HG03342 (cell line): ENCODE data around the gene RELA.
A peak's percentile ranks its signal among the peaks of the same experiment; 100 is the strongest.
"Not testable (repeated sequence)": the region's sequence is repeated elsewhere in the genome, so short reads cannot be mapped to it uniquely, and the experiment has no call there.

Source experiments
- ATAC-seq: cut with Tn5 transposase; IDR thresholded peaks from one replicate; pipeline ENCODE4 v1.9.1; 2021; ENCODE audit warnings: mild to moderate bottlenecking, moderate library complexity; ENCODE audit not compliant: unreplicated experiment

Gene RELA

DNA sequence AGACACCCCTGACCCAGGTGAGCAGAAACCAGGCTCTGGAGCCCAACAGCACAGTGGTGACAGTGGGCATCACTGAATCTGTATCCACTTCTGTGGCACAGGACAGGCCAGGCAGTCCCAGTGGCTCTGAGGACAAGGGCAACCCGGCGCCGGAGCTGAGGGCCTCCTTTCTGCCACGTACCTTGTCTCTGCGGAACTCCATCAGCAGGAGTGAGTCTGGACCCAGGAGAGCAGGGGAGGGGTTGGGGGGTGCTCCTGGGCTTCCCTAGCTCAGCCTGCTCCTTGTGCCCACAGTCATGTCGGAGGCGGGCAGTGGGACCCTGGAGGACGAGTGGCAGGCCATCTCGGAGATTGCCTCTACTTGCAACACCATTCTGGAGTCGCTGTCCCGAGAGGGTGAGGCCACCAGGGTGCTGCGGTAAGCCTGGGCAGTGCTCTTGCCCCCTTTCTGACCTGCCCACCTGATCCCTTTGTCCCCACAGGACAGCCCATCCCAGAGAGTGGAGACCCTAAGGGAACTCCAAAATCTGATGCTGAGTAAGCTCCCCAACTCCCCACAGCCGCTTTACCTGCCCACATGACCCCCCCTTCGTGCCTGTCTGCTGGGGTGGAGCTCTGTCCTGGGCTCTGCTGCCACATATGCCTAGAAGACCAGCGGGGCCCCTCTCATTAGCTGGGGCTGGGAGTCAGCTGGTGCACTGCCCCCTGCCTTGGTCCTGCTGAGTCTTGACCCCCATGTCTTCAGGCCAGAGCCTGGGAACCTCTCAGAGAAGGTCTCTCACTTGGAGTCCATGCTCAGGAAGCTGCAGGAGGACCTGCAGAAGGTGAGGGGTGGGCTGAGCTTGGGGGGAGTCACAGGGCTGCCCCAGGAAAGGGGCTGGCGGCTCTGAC is 12.8 kb downstream of the RELA start:
- ATAC-seq = no peak

- no peak for ATAC-seq
Observed at GRCh38 chr11:65648997-65649493, 13.7 kb downstream of the RELA start.

DNA sequence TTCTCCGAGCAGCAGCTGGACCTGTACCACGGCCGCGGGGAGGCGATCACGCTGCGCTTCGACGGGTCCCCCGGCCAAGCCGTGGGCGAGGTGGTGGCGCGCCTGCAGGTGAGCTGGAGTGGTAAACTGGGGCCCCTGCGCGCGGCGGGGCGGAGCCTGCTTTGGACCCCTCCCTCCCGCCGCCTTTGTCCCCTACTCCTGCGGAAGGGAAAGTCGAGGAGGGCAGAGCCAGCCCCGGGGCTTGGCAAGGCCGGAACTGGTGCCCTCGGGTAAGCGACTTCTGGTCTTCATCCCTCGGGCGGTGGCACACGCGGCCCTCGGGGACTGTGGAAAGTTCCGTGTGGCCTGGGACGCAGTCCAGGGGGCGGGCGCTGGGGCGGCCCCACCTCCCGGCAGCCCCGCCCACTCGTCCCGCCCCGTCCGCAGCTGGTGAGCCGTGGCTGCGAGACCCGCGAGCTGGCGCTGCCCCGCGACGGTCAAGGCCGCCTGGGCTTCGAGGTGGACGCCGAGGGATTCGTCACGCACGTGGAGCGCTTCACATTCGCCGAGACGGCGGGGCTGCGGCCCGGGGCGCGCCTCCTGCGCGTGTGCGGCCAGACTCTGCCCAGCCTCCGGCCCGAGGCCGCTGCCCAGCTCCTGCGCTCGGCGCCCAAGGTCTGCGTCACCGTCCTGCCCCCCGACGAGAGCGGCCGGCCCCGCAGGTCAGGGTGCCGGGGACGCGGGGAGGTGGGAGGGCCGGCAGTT is 15.6 kb downstream of the RELA start:
- ATAC-seq = no peak

- ATAC-seq = no peak
Observed at GRCh38 chr11:65646288-65646957, 16.3 kb downstream of the RELA start.

GRCh38 chr11:65645710-65646109 is 17.0 kb downstream of the RELA start:
- no peak for ATAC-seq

GRCh38 chr11:65644837-65645236 is 17.9 kb downstream of the RELA start:
- no peak for ATAC-seq

GRCh38 chr11:65643971-65644370 is 18.7 kb downstream of the RELA start:
- ATAC-seq = no peak

DNA sequence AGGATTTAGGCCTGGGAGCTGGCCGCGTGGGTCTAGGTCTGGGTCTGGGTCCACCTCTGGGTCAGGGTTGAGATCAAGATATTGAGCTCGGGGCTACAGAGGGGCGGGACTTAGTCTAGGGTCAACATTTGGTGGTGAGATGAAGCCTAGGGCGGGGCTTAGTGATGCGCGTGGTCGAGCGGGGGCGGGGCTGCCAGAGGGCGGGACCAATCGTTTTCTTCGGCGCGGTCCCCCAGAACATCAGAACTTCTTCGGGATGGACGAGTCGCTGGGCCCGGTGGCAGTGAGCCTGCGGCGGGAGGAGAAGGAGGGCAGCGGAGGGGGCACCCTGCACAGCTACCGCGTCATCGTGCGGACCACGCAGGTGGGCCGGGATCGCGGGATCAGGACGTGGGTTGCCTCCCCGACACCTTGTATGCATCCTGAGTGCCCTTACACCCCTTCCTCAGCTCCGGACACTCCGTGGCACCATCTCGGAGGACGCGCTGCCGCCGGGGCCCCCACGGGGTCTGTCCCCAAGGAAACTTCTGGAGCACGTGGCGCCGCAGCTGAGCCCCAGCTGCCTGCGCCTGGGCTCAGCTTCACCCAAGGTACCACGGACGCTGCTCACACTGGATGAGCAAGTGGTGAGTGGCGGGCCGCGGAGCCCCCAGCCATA is 20.6 kb downstream of the RELA start:
- ATAC-seq = no peak

- ATAC-seq = no peak
Observed at GRCh38 chr11:65641297-65642013, 21.3 kb downstream of the RELA start.

DNA sequence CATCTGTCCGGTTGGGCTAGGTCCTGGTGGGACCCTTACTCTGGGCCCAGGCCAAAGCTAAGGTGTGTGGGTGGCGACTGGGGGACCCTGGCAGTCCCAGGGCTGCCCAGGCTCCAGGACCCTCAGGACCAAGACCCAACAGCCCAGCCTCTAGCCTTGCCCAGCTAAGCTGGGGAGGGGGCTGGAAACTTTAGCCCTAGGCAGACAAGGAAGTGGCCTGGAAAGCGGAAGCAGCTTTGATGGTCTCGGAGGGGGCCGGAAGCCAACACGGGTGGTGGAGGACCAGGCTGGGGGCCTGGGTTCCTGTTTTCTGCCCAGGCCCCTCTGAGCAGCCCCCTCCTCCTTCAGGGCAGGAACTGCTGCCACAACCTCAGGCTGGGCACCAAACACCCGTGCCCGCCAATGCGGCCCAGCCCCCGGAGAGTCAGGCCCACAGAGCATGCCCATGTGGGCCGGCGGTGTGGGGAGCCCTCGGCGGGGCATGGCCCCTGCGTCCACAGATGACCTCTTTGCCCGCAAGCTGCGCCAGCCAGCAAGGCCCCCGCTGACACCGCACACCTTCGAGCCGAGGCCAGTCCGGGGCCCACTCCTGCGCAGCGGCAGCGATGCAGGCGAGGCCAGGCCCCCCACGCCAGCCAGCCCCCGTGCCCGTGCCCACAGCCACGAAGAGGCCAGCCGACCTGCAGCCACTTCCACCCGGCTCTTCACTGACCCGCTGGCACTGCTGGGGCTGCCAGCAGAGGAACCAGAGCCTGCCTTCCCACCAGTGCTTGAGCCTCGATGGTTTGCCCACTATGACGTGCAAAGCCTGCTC is 22.0 kb downstream of the RELA start:
- no peak for ATAC-seq

DNA sequence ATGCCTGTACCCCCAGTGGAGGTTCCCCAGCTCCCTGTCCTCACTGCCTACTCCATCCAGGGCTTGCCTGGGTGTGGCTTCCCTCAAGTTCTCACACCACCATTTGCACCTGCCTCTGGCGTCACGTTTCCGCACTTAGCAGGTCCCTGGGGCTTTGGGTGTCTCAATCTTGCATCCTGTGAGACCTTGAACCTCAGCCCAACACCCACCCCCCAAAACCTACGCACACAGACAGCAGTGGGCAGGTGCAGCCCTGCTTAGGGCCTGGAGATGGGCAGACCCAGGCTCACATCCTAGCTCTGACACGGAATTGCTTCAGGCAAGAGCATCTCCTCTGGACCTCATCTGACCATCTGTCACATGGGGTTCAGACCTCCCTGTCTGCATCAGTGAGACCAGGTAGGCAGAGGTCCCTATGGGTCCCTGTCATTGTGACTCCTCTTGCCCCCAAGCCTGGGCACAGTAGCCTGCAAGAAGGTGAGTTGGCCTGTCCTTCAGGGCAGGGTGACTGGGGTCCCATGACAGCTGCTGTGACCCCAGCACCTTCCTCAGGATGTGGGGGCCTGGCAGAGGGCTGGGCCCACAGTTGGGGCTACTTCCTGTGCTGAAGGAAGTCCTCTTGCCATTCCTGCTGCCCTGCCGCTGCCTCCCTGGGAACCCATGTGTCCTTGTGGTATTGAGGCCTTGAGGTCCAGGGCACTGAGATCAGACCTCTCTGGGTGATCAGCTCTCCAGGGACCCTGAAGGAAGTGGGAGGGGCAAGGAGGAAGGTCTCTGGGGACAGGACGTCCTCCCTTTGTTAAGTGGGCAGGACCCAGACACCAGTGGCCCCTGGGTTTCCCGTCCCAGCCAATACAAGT is 22.9 kb downstream of the RELA start:
- ATAC-seq = peak; percentile 40

DNA sequence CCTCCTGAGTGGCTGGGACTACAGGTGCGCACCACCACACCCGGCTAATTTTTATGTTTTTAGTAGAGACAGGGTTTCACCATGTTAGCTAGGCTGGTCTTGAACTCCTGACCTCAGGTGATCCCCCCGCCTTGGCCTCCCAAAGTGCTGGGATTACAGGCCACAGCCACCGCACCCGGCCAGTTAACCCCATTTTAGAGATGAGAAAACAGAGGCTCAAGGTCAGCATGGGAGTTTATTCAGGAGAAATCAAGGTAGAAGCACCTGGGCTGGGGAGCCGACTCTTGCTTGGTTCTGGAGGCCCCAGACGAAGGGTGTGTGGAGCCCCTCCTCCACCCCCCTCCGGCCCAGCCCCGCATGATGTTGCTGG is 23.5 kb downstream of the RELA start:
- not testable (repeated sequence) for ATAC-seq

GRCh38 chr11:65637794-65638419 is 24.8 kb downstream of the RELA start, which contains the start of gene SIPA1:
Gene SIPA1 (plus strand): TSS chr11:65638101. CDS start chr11:65640922, 2,821 bp downstream.
- ATAC-seq = peak; percentile 36

DNA sequence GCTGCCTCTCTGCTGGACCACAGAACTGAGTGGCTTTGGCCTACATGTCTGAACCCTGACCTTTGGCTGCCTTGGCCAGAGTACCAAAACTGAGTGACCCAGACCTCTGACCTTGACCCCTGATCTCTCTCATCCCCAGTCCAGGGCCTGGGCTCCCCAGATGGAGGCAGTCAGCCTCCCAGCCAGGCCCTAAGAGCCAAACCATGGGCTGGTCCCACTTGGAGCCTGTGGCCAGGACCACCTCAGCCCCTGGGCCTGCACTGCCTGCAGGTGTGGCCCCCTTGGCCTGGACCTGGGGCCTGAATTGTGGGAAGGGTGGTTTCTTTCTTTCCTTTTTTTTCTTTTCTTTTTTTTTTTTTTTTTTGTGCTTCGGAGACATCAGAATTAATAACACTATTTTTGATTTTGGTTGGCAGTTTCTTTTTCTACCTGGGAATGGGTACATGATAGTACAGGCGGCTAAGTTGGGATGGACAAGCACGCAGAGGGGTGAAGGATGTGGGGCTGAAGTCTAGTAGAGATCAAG is 25.6 kb downstream of the RELA start:
- ATAC-seq = no peak

- no peak for ATAC-seq
Observed at GRCh38 chr11:65636108-65637031, 26.3 kb downstream of the RELA start.

DNA sequence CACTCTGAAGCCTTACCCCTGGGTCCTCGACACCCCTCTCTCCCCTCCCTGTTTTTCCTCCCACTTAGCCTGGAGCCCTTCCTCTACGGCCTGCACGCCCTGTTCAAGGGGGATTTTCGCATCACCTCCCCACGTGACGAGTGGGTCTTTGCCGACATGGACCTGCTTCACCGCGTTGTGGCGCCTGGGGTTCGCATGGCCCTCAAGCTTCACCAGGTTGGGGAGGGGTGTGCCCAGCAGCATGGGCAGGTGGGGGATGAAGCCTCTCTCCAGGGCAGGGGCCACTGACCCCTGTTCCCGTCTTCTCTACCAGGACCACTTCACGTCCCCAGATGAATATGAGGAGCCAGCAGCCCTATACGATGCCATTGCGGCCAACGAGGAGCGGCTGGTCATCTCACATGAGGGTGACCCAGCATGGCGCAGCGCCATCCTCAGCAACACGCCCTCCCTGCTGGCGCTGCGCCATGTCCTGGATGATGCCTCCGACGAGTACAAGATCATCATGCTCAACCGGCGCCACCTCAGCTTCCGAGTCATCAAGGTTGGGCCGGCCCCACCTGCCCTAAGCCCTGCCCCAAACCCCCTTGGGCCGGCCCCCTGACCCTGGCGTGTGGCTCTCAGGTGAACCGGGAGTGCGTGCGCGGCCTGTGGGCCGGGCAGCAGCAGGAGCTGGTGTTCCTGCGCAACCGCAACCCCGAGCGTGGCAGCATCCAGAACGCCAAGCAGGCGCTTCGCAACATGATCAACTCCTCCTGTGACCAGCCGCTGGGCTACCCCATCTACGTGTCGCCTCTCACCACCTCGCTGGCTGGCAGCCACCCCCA is 27.6 kb downstream of the RELA start:
- no peak for ATAC-seq
